Neutrophil (primary cell): ENCODE results near the gene NKPD1.

ENCODE experiments used
- H3K27ac ChIP-seq: fragments of 200-600 bp; sonication (generic); 2 replicates; pipeline ENCODE4 v1.5.1; 2016; ENCODE audit warnings: mild to moderate bottlenecking, moderate library complexity
- H3K27me3 ChIP-seq: fragments of 200-600 bp; sonication (generic); 2 replicates; pipeline ENCODE4 v1.6.0; 2016; ENCODE audit warnings: mild to moderate bottlenecking
- H3K36me3 ChIP-seq: fragments of 200-600 bp; sonication (generic); 2 replicates; pipeline ENCODE4 v1.5.1; 2017
- H3K4me1 ChIP-seq, 2 experiments: fragments of 200-600 bp in 1 of 2; sonication (generic) in 1 of 2; 1 replicate in 1 of 2; 2 replicates in 1 of 2; pipeline versions ENCODE4 v1.5.1 to v1.6.1; 2013 to 2016; ENCODE audit warnings: low read depth in 1 of 2, low read length in 1 of 2, mild to moderate bottlenecking in 1 of 2, moderate library complexity in 1 of 2; ENCODE audit not compliant: control insufficient read depth in 1 of 2, insufficient read depth in 1 of 2
- H3K4me3 ChIP-seq, 2 experiments: fragments of 200-600 bp in 1 of 2; sonication (generic) in 1 of 2; 1 replicate in 1 of 2; 2 replicates in 1 of 2; pipeline ENCODE4 v1.5.1; 2013 to 2016; ENCODE audit warnings: low read depth in 1 of 2, low read length in 1 of 2, mild to moderate bottlenecking in 1 of 2, moderate library complexity in 1 of 2
- H3K9me3 ChIP-seq: fragments of 200-600 bp; sonication (generic); 2 replicates; pipeline ENCODE4 v1.5.1; 2016
- CTCF ChIP-seq: fragments of 200-600 bp; sonication (generic); IDR thresholded peaks from 2 replicates; pipeline ENCODE4 v1.5.1; 2016; ENCODE audit warnings: antibody characterized with exemption

NKPD1 gene

GRCh38 chr19:45195764-45196163 lies 35.0 kb upstream of the NKPD1 start:
- Histone ChIP-seq H3K27me3 (no peaks in the 10 kb centered on the region), H3K9me3 (no peaks in the 10 kb centered on the region), H3K4me1 (no peaks in the 10 kb centered on the region), H3K27ac (no peak overlapping the region), H3K36me3 (no peaks in the 10 kb centered on the region), H3K4me3 (no peak overlapping the region)
- no peak for TF ChIP-seq CTCF

GRCh38 chr19:45191375-45191774 lies 30.6 kb upstream of the NKPD1 start:
- Histone ChIP-seq H3K27me3 (no peaks in the 10 kb centered on the region), H3K4me1 (peaks cover 3% of the 10 kb centered on the region in 2 experiments), H3K27ac (no peak overlapping the region), H3K36me3 (no peaks in the 10 kb centered on the region), H3K9me3 (no peaks in the 10 kb centered on the region), H3K4me3 (no peak overlapping the region)
- TF ChIP-seq CTCF = no peak

DNA sequence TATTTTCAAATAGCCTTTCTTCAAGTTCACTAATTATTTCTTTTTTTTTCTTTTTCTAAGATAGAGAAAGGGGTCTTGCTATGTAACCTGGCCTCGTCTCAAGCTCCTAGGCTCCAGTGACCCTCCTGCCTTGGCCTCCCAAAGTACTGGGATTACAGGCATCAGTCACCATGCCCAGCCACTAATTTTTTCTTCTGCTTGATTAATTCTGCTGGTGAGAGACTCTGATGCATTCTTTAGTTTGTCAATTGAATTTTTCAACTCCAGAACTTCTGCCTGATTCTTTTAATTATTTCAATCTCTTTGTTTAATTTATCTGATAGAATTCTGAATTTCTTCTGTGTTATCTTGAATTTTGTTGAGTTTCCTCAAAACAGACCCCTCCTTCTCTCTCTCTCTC lies 29.2 kb upstream of the NKPD1 start:
- H3K9me3 ChIP-seq = no peaks in the 10 kb centered on the region
- H3K4me3 ChIP-seq = no peak overlapping the region
- H3K4me1 ChIP-seq = peaks cover 10% of the 10 kb centered on the region in 2 experiments
- H3K27me3 ChIP-seq = no peaks in the 10 kb centered on the region
- no peak for TF ChIP-seq CTCF
- H3K27ac ChIP-seq = no peak overlapping the region
- H3K36me3 ChIP-seq = no peaks in the 10 kb centered on the region

GRCh38 chr19:45187421-45188100 lies 26.8 kb upstream of the NKPD1 start:
- Histone ChIP-seq H3K27me3 (no peaks in the 10 kb centered on the region), H3K4me3 (no peak overlapping the region), H3K27ac (no peak overlapping the region), H3K36me3 (no peaks in the 10 kb centered on the region), H3K4me1 (peaks cover 31 to 34% of the 10 kb centered on the region in 2 experiments), H3K9me3 (no peaks in the 10 kb centered on the region)
- peak; percentile 63 for TF ChIP-seq CTCF

DNA sequence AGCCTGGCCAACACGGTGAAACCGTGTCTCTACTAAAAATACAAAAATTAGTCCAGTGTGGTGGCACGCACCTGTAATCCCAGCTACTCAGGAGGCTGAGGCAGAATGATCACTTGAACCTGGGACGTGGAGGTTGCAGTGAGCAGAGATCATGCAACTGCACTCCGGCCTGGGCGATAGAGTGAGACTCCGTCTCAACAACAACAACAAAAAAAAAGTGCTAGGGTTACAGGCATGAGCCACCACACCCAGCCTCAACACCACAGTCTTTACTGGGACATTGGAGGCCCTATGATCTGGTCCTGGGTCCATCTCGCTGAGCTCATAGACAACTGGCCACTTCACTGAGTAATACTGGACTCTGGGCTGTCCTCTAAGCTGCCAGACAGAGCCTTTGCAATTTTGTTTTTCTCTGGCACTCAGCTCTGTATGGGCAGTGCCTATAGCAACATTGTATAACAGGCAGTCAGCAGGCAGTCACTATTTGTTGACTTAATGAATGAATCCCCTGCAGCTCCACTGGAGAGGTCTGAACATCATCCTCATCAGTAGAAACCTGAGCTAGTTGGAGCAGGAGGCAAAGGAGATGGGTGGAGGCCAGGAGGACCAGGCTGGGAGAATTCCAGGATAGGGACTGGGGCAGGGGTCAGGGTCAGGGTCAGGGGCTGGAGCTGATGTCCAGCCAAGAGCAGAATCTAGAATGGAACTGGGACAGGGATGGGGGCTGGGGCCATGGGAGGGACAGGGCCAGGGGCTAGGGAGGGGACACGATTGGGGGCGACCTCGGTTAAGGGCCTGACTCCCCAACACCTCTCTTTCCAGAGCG lies 25.9 kb upstream of the NKPD1 start:
- Histone ChIP-seq H3K27ac (no peak overlapping the region), H3K4me1 (peaks cover 34 to 35% of the 10 kb centered on the region in 2 experiments), H3K9me3 (no peaks in the 10 kb centered on the region), H3K27me3 (no peaks in the 10 kb centered on the region), H3K36me3 (no peaks in the 10 kb centered on the region), H3K4me3 (no peak overlapping the region)
- TF ChIP-seq CTCF = no peak
